Measurements from ENCODE around the gene KRTAP12-1.
"Not testable (repeated sequence)": the region's sequence is repeated elsewhere in the genome, so short reads cannot be mapped to it uniquely, and the experiment has no call there.

Gene KRTAP12-1

GRCh38 chr21:44697172-44697810 is 15.3 kb upstream of the KRTAP12-1 start, which contains the start of gene KRTAP10-12:
Gene KRTAP10-12 (plus strand): TSS chr21:44697172. CDS start chr21:44697202, 30 bp downstream.
- not testable (repeated sequence) for DNase-seq

- no peak for DNase-seq
Measured at GRCh38 chr21:44696572-44696971, 14.6 kb upstream of the KRTAP12-1 start.

DNA sequence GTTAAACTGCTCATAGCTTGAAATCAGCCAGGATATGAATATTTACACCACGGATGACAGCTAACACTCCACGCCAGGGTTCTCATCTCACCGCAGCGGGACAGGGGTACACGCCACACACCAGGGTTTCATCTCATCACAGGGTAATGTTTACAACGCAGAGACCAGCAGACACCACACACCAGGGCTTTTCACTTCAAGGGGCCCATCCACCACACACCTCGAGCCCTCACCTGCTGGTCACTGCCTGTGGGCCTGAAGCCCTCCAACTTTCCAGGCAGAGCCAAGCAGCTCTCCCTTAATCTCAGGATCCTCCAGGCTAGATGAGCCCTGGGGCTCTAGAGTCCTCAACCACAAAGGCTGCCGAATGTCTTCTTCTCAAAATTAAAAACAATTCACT is 13.7 kb upstream of the KRTAP12-1 start:
- no peak for DNase-seq

DNA sequence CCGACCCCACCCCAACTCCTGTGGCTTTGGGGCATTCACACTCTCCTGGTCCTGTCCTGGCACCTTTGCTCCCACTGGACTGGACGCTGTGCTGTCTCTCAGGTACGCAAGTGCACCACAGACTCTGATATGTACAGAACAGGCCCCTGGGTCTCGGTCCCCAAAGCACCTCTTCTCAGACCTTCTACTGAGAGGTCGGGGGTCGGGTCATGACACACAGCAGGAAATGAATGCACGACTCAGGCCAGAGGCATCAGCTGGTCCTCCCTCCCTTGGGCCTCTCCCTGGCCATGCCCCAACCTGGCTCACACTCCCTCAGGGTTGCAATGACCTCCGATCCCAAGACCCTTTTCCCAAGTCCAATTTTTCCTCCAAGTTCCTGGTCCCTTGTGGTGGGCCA is 13.2 kb upstream of the KRTAP12-1 start:
- no peak for DNase-seq

- DNase-seq: no peak
Measured at GRCh38 chr21:44694776-44695175, 12.8 kb upstream of the KRTAP12-1 start.

GRCh38 chr21:44692798-44693512 is 11.0 kb upstream of the KRTAP12-1 start:
- no peak for DNase-seq

GRCh38 chr21:44691686-44692085 is 9.7 kb upstream of the KRTAP12-1 start:
- no peak for DNase-seq

DNA sequence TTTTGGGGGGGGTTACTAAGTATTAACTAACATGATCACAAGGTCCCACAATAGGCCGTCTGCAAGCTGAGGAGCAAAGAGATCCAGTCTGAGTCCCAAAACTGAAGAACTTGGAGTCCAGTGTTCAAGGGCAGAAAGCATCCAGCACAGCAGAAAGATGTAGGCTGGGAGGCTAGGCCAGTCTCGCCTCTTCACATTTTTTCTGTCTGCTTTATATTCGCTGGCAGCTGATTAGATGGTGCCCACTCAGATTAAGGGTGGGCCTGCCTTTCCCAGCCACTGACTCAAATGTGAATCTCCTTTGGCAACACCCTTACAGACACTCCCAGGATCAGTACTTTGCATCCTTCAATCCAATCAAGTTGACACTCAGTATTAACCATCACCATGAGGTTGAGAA is 7.8 kb upstream of the KRTAP12-1 start:
- DNase-seq: not testable (repeated sequence)

DNA sequence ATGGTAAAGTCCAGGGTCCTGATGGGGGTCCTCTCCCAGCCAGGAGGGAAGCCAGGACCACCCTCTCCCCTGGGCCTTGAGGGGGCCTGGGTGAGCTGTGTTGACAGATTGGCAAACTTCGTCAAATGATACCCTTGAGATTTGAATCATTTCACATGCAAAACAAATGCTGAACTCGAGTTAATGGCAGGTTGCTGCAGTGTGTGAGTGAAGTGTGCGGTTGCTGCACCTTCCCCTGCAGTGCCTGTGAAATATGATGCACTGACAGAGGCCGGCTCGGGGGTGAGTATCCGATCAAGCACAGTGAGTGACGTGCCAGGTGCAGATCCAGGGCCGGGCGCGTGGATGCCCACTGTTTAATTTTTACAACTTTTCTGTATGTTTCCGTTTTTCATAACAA is 5.7 kb upstream of the KRTAP12-1 start:
- DNase-seq: no peak

GRCh38 chr21:44686843-44687561 is 5.0 kb upstream of the KRTAP12-1 start:
- no peak for DNase-seq

- DNase-seq: no peak
Measured at GRCh38 chr21:44686000-44686781, 4.2 kb upstream of the KRTAP12-1 start.

DNA sequence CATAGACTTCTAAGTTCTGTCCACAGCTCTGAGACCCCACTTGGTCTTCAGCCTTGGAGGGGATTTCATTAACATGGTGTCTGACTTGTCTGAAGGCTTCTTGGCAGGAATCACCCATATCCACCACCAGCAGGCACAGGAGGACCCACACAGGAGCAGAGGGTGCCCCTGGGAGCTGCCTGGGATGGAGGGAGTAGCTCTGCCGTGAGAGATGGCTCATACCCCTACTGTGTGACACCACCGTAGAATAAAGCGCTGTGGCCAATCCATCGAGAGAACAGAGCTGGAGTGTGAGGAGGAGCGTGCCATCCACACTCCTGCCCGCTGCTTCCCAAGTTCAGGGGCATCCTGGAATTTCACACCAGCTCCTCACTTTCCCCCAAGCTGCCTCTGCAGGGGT is 3.1 kb upstream of the KRTAP12-1 start:
- DNase-seq: not testable (repeated sequence)

GRCh38 chr21:44684483-44684882 is 2.5 kb upstream of the KRTAP12-1 start:
- no peak for DNase-seq

DNA sequence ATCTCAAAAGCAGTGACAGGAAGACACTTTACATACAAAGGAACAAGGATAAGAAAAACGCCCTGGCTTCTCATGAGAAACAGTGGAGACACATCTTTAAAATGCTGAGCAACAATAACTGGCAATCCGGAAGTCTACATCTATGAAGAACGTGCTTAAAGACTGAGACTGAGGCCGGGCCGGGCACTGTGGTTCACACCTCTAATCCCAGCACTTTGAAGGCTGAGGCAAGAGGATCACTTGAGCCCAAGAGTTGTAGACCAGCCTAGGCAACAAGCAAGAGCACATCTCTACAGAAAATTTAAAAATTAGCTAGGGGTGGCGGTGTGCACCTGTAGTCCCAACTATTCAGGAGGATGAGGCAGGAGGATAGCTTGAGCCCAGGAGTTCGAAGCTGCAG is 2.1 kb upstream of the KRTAP12-1 start:
- no peak for DNase-seq

DNA sequence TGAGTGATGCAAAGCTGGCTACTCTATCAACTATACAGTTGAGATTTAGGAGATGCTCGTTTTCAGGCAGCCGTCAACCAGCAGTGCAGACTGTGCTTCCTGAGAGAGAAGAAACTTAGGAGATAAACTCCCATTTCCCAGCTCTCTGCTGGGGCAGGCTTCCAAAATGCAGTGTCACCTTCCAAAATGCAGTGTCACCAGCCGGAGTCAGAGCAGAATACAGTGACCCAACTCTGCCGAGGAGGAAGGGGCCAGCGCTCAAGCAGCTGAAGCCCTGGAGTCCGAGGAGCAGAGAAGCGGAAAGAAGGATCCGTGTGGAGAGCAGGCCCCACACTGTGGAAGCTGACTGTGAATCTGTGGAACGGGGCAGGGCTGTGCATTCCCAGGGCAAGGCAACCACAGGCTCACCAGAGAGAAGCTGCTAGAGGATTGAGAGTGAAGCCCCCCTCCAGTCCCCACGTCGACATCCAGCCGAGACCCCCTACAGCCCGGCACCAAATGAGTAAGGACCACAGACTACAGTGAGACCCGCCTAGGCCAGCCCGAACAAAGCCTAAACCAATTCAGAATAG is 703 bp upstream of the KRTAP12-1 start:
- no peak for DNase-seq

GRCh38 chr21:44681152-44681551 is 811 bp downstream of the KRTAP12-1 start:
- DNase-seq: no peak

- DNase-seq: no peak
Measured at GRCh38 chr21:44677881-44678280, 4.1 kb downstream of the KRTAP12-1 start.

- no peak for DNase-seq
Measured at GRCh38 chr21:44671911-44672310, 10.1 kb downstream of the KRTAP12-1 start.

DNA sequence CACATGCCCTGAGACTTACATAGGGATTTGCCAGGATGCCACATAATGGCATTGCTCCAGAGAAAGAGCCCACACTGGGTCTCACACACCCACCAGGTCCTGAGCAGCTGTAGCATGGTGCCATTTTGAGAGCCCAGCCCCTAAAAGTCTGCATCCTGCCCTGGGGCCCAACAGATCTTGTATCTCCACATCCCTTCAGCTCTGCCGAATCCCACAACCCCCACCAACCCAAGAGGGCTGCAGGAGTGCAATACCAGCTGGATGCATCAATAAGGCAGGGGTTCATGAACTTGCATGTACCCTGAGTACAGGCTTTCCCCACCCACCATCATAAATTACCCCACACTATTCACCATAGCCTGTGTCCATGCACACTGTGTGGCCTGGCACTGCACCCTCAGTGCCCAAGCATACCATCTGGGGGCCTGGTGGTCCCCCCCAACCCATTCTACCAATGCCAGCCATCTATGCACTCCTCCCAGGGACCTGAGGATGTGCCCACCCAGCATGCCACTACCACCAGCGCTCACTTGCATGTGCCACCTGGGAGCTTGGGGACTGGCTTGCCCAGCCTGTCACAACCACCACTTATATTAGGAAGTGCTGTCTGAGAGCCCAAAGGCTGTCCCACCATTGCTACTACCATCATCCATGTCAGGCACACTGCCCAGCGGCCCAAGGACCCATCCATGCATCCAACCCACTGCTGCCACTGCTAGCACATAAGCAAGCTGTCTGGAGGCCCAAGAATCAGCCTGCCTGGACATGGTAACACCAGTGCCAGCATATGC is 11.1 kb downstream of the KRTAP12-1 start:
- no peak for DNase-seq

GRCh38 chr21:44667612-44668011 is 14.4 kb downstream of the KRTAP12-1 start:
- DNase-seq: no peak

GRCh38 chr21:44666401-44667320 is 15.3 kb downstream of the KRTAP12-1 start, which contains the start of gene KRTAP12-2:
Gene KRTAP12-2 (minus strand): TSS chr21:44666927. CDS start chr21:44666886, 41 bp downstream.
- no peak for DNase-seq

Data from stimulated activated CD4-positive, alpha-beta T cell treated with anti-CD3 and anti-CD28 coated beads, Interleukin-15, amount 100 ng/mL, for 24 hours (primary cell).